Measurements from ENCODE around the gene AVPR2. TPM values are rescaled to one million over a fixed set of nuclear protein-coding genes. Genes with fewer than 3 reads are reported as not detected.

The AVPR2 gene
- total RNA-seq, 5 donors from 2014 or later (not counting 1 experiment from before 2014, with no cell fraction given) = not detected

DNA sequence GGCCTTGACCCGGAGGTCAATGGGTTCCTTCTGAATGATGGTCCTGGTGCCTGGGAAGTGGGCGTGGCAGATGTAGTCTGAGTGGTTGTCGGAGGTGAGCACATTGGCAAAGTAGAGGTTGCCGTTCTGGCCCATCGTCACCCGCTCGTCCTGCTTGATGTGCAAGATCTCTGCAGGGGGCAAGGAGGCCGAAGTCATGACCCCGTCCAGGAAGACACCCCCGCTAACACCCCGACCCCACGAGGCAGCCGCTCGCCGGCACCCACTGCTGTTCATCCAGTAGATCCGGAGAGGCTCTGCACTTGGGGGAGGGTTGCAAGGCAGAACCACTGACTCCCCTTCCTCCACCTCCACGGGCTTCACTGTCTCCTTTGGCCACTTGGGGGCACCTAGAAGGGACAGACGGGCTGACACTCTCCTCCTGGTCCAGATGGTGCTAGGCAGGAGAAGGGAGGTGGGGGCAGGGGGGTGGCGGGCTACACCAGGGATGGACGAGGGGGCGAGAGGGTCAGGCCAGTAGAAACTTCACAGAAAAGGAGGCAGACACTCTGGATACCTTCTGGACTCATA lies 33.6 kb upstream of the AVPR2 start:
- Mint-ChIP-seq H3K4me1 (peaks cover 0 to 3% (median 0%) of the 10 kb centered on the region in 3 donors), H3K4me3 (no peak overlapping the region), H3K27ac (no peak overlapping the region), H3K27me3 (peaks cover 0 to 27% of the 10 kb centered on the region in 2 donors), H3K36me3 (no peaks in the 10 kb centered on the region), H3K9me3 (no peaks in the 10 kb centered on the region)
- peaks cover 0 to 22% of the 10 kb centered on the region in 2 experiments for H3K27me3 ChIP-seq (replicated peaks in 1 of 2; ENCODE audit: control insufficient read depth in 2 of 2, extremely low read depth in 1 of 2, insufficient read depth in 2 of 2, low read length in 1 of 2)
- WGBS (ENCODE audit: insufficient coverage) = 78% methylated on average over 4 of the region's 21 CpGs
- H3K9me3 ChIP-seq = no peaks in the 10 kb centered on the region
- ATAC-seq (replicated peaks in 1 of 4) (no peak), DNase-seq (no peak)
- ChIA-PET CTCF (no interaction called here), POLR2A (no interaction called here)
- H3K4me3 ChIP-seq (ENCODE audit: control insufficient read depth in 1 of 2, extremely low read depth in 1 of 2, low read length in 1 of 2) = no peak overlapping the region
- H3K4me1 ChIP-seq (ENCODE audit: control insufficient read depth in 1 of 2, extremely low read depth in 1 of 2, insufficient read depth in 2 of 2, low read length in 2 of 2) = no peaks in the 10 kb centered on the region
- no peak overlapping the region for H3K27ac ChIP-seq (ENCODE audit: low read length)
- H3K36me3 ChIP-seq (ENCODE audit: control insufficient read depth in 2 of 2, extremely low read depth in 1 of 2, insufficient read depth in 1 of 2, low read length in 1 of 2) = no peaks in the 10 kb centered on the region

DNA sequence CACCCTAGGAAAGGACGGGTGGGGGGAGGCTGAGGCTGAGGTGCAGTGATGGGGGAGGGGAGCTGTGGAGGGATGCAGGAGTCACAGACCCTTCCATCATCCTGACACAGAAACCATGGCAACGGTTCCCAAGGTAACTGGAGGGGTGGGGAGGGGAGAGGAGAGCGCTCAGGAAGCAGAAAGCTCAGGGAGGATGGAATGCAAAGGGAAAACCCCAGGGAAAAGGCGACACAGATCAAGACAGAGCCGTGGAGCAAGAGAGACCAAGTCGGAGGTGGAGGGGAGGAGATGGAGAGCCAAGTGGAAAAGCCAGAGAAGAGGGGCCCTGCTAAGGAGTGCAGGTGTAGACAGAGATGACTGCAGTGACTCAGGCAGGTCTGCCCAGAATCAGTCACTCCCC lies 33.0 kb upstream of the AVPR2 start:
- Mint-ChIP-seq H3K27ac (no peak overlapping the region), H3K36me3 (no peaks in the 10 kb centered on the region), H3K27me3 (peaks cover 5 to 31% of the 10 kb centered on the region in 2 donors), H3K4me1 (peaks cover 0 to 7% (median 4%) of the 10 kb centered on the region in 3 donors), H3K9me3 (no peaks in the 10 kb centered on the region), H3K4me3 (no peak overlapping the region)
- Histone ChIP-seq H3K36me3 (ENCODE audit: control insufficient read depth in 2 of 2, extremely low read depth in 1 of 2, insufficient read depth in 1 of 2, low read length in 1 of 2) (no peaks in the 10 kb centered on the region), H3K27ac (ENCODE audit: low read length) (no peak overlapping the region), H3K27me3 (replicated peaks in 1 of 2; ENCODE audit: control insufficient read depth in 2 of 2, extremely low read depth in 1 of 2, insufficient read depth in 2 of 2, low read length in 1 of 2) (peaks cover 0 to 25% of the 10 kb centered on the region in 2 experiments), H3K9me3 (no peaks in the 10 kb centered on the region), H3K4me3 (ENCODE audit: control insufficient read depth in 1 of 2, extremely low read depth in 1 of 2, low read length in 1 of 2) (no peak overlapping the region), H3K4me1 (ENCODE audit: control insufficient read depth in 1 of 2, extremely low read depth in 1 of 2, insufficient read depth in 2 of 2, low read length in 2 of 2) (no peaks in the 10 kb centered on the region)
- ATAC-seq (replicated peaks in 1 of 4) (no peak), DNase-seq (no peak)
- no CpG with 5 or more reads among the region's 6 CpGs for WGBS (ENCODE audit: insufficient coverage)
- CTCF ChIA-PET = no interaction called here
- POLR2A ChIA-PET = no interaction called here

DNA sequence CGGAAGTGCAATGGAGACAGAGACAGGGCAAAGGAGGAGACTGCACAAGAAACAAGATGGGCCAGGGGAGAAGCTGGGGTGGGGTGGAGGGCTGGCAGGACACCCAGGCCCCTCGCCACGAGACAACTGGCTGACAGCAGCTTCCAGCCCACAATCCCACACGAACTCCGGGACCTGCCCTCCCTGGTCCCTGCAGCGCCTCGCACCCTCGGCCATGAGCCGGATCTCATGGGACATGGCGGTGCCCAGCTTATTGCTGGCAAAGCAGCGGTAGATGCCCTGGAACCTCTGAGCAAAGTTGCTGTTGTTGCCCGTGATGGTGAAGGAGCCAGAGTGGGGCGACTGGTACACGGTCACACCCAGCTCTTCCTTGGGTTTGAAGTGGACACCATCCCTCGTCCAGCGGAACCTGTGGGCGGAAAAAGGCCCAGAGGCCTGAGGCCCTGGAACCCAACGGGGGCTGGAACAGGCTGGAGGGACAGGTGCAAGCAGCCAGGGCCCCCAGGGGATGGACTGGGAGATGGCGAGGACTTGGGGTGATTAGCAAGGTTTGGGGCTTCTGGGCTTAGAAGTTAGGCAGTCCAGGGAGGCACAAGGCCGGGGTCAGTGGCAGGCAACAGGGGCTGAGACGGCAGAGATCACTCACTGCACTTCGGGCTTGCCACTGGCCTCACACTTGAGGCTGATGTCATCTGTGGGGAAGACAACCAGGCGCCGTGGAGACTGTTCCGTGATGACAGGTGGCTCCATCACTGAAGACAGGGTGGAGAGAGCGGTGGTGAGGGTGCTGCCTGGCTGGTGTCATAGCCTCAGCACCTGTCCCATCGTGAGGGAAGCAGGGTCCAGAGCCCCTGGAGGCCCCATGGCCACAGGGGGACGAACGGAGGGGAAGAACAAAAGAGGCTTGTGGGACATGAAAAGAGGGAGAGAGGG lies 32.3 kb upstream of the AVPR2 start:
- H3K27ac Mint-ChIP-seq = no peak overlapping the region
- DNase-seq (no peak), ATAC-seq (replicated peaks in 1 of 4) (no peak)
- no peaks in the 10 kb centered on the region for H3K36me3 Mint-ChIP-seq
- POLR2A ChIA-PET = no interaction called here
- CTCF ChIA-PET = no interaction called here
- Histone ChIP-seq H3K27ac (ENCODE audit: low read length) (no peak overlapping the region), H3K9me3 (no peaks in the 10 kb centered on the region), H3K4me1 (ENCODE audit: control insufficient read depth in 1 of 2, extremely low read depth in 1 of 2, insufficient read depth in 2 of 2, low read length in 2 of 2) (no peaks in the 10 kb centered on the region), H3K4me3 (ENCODE audit: control insufficient read depth in 1 of 2, extremely low read depth in 1 of 2, low read length in 1 of 2) (no peak overlapping the region), H3K36me3 (ENCODE audit: control insufficient read depth in 2 of 2, extremely low read depth in 1 of 2, insufficient read depth in 1 of 2, low read length in 1 of 2) (no peaks in the 10 kb centered on the region), H3K27me3 (replicated peaks in 1 of 2; ENCODE audit: control insufficient read depth in 2 of 2, extremely low read depth in 1 of 2, insufficient read depth in 2 of 2, low read length in 1 of 2) (peaks cover 0 to 23% of the 10 kb centered on the region in 2 experiments)
- peaks cover 5 to 32% of the 10 kb centered on the region in 2 donors for H3K27me3 Mint-ChIP-seq
- peaks cover 0 to 7% (median 4%) of the 10 kb centered on the region in 3 donors for H3K4me1 Mint-ChIP-seq
- no peaks in the 10 kb centered on the region for H3K9me3 Mint-ChIP-seq
- no peak overlapping the region for H3K4me3 Mint-ChIP-seq
- 70% methylated on average over 12 of the region's 29 CpGs for WGBS (ENCODE audit: insufficient coverage)

DNA sequence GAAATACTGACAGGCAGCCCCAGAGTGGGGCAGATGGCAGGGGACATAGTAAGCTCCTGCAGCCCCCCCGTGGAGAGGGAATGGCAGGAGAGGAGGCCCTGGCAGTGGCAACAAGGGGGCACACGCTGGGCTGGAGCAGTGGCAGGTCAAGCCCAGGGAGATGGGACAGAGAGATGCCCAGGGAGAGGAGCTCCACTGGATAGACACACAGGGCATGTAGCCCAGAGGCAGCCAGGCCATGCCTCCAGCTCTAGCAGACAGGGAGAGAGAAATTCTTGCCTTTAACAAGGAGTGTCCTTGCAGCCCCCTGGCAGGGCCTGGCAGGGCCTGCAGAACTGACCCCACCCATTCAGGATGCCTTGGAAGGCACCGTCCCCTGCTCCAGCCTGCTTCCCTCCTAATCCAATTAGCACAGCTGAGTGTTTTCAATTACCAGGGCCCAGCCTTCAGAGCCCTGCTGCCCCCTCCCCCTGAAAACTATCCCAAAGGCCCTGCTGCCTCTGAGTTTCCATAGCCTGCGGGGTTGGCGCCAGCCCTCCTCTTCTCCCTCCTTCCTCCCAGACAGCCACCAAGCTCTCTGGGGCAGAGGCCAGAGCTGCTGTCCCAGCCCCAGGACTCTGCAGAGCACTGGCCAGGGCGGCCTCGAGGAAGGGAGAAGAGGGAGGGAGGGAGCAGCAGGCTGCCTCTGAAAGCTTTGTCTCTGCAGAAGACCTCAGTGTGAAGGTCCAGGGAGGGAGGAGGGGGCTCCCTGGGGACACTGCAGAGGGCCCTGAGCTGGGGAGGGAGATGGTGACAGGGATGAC lies 31.0 kb upstream of the AVPR2 start:
- Histone ChIP-seq H3K9me3 (no peaks in the 10 kb centered on the region), H3K36me3 (ENCODE audit: control insufficient read depth in 2 of 2, extremely low read depth in 1 of 2, insufficient read depth in 1 of 2, low read length in 1 of 2) (no peaks in the 10 kb centered on the region), H3K27ac (ENCODE audit: low read length) (no peak overlapping the region), H3K4me1 (ENCODE audit: control insufficient read depth in 1 of 2, extremely low read depth in 1 of 2, insufficient read depth in 2 of 2, low read length in 2 of 2) (peaks cover 2 to 10% of the 10 kb centered on the region in 2 experiments), H3K27me3 (replicated peaks in 1 of 2; ENCODE audit: control insufficient read depth in 2 of 2, extremely low read depth in 1 of 2, insufficient read depth in 2 of 2, low read length in 1 of 2) (peaks cover 0 to 33% of the 10 kb centered on the region in 2 experiments), H3K4me3 (ENCODE audit: control insufficient read depth in 1 of 2, extremely low read depth in 1 of 2, low read length in 1 of 2) (no peak overlapping the region)
- WGBS (ENCODE audit: insufficient coverage) = 10% methylated on average over 2 of the region's 7 CpGs
- ChIA-PET CTCF (no interaction called here), POLR2A (no interaction called here)
- H3K9me3 Mint-ChIP-seq = no peaks in the 10 kb centered on the region
- DNase-seq = no peak
- no peak overlapping the region for H3K4me3 Mint-ChIP-seq
- peaks cover 11 to 15% (median 11%) of the 10 kb centered on the region in 3 donors for H3K4me1 Mint-ChIP-seq
- peaks cover 11 to 39% of the 10 kb centered on the region in 2 donors for H3K27me3 Mint-ChIP-seq
- no peak for ATAC-seq (replicated peaks in 1 of 4)
- H3K36me3 Mint-ChIP-seq = no peaks in the 10 kb centered on the region
- no peak overlapping the region for H3K27ac Mint-ChIP-seq

DNA sequence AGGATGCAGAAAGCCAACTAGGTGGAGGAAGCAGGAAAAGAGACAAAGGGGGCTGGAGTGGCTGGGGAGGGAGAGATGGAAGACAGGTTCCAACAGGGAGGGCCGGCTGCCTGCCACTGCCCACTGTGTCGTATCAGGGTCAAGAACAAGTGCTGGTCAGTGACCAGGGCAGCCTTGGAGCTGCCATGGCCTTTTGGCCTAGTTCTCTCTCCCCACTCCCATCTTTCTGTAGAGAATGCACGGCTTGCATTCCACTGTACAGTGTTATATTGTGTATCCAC lies 30.4 kb upstream of the AVPR2 start:
- no peak overlapping the region for H3K27ac Mint-ChIP-seq
- DNase-seq = no peak

DNA sequence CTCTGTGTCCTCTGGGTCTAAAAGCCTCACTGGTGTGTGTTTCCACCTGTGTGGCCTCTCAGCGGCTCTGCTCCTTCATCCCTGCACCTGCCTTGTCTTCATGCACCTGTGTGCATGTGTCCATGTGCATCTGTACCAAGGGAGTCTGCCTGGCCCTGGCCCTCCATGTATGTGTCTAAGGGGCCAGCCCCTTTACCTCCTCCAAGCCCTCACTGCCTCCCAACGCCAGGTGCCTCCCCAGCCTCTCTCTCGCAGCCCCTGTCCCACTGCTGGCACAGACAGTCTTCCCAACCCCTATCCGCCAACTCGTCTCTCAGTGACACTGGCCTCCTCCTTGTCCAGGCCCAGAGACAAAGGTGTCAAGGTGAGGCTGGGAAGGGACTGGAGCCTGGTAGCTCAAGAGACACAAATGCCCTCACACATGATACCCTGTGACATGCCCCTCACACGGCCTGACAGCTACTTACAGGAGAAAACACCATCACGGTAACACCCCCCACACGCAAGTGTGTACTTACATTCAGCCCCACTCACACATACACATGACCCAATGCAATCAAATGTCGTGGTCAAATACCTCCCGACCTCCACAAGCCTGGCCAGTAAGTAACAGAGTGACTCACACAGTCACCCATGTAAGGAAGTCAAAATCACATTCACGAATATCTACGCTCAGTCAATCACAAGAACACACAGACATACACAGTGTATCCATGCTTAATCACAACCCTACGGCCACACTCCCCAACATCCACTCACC lies 29.9 kb upstream of the AVPR2 start:
- ATAC-seq (replicated peaks in 1 of 4) = no peak
- Mint-ChIP-seq H3K4me1 (peaks cover 19 to 23% (median 20%) of the 10 kb centered on the region in 3 donors), H3K9me3 (no peaks in the 10 kb centered on the region), H3K27ac (no peak overlapping the region), H3K4me3 (no peak overlapping the region), H3K27me3 (peaks cover 17 to 46% of the 10 kb centered on the region in 2 donors), H3K36me3 (no peaks in the 10 kb centered on the region)
- Histone ChIP-seq H3K27ac (ENCODE audit: low read length) (no peak overlapping the region), H3K9me3 (no peaks in the 10 kb centered on the region), H3K36me3 (ENCODE audit: control insufficient read depth in 2 of 2, extremely low read depth in 1 of 2, insufficient read depth in 1 of 2, low read length in 1 of 2) (no peaks in the 10 kb centered on the region), H3K27me3 (replicated peaks in 1 of 2; ENCODE audit: control insufficient read depth in 2 of 2, extremely low read depth in 1 of 2, insufficient read depth in 2 of 2, low read length in 1 of 2) (peaks cover 0 to 41% of the 10 kb centered on the region in 2 experiments), H3K4me3 (ENCODE audit: control insufficient read depth in 1 of 2, extremely low read depth in 1 of 2, low read length in 1 of 2) (no peak overlapping the region), H3K4me1 (ENCODE audit: control insufficient read depth in 1 of 2, extremely low read depth in 1 of 2, insufficient read depth in 2 of 2, low read length in 2 of 2) (peaks cover 2 to 20% of the 10 kb centered on the region in 2 experiments)
- ChIA-PET CTCF (no interaction called here), POLR2A (no interaction called here)
- 81% methylated on average over 6 of the region's 13 CpGs for WGBS (ENCODE audit: insufficient coverage)
- no peak for DNase-seq

More for the DNA sequence above, 30.4 kb upstream of the AVPR2 start:
- peaks cover 15 to 42% of the 10 kb centered on the region in 2 donors for H3K27me3 Mint-ChIP-seq
- H3K4me3 ChIP-seq (ENCODE audit: control insufficient read depth in 1 of 2, extremely low read depth in 1 of 2, low read length in 1 of 2) = no peak overlapping the region
- H3K4me1 ChIP-seq (ENCODE audit: control insufficient read depth in 1 of 2, extremely low read depth in 1 of 2, insufficient read depth in 2 of 2, low read length in 2 of 2) = peaks cover 2 to 15% of the 10 kb centered on the region in 2 experiments
- no peaks in the 10 kb centered on the region for H3K9me3 Mint-ChIP-seq
- no peaks in the 10 kb centered on the region for H3K9me3 ChIP-seq
- no peaks in the 10 kb centered on the region for H3K36me3 ChIP-seq (ENCODE audit: control insufficient read depth in 2 of 2, extremely low read depth in 1 of 2, insufficient read depth in 1 of 2, low read length in 1 of 2)
- ATAC-seq (replicated peaks in 1 of 4) = no peak
- peaks cover 0 to 38% of the 10 kb centered on the region in 2 experiments for H3K27me3 ChIP-seq (replicated peaks in 1 of 2; ENCODE audit: control insufficient read depth in 2 of 2, extremely low read depth in 1 of 2, insufficient read depth in 2 of 2, low read length in 1 of 2)
- no CpG with 5 or more reads among the region's 3 CpGs for WGBS (ENCODE audit: insufficient coverage)
- no peak overlapping the region for H3K27ac ChIP-seq (ENCODE audit: low read length)
- peaks cover 15 to 18% (median 15%) of the 10 kb centered on the region in 3 donors for H3K4me1 Mint-ChIP-seq
- H3K36me3 Mint-ChIP-seq = no peaks in the 10 kb centered on the region
- CTCF ChIA-PET = no interaction called here
- POLR2A ChIA-PET = no interaction called here
- no peak overlapping the region for H3K4me3 Mint-ChIP-seq
